NCI-H2029 treated with DMSO at 0.1 percent for 48 hours (cell line): ENCODE data around the gene ATG9A.
"Not testable (repeated sequence)": the region's sequence is repeated elsewhere in the genome, so short reads cannot be mapped to it uniquely, and the experiment has no call there.

Experiments
- DNase-seq: peaks from one replicate; lab custom pipeline; 2025; lab: John Stamatoyannopoulos, UW

The ATG9A gene

GRCh38 chr2:219229305-219230058 is at the start of gene ATG9A, which contains the start of gene ANKZF1:
Gene ATG9A (minus strand): TSS chr2:219229636. CDS start chr2:219228024, 1,612 bp downstream.
Gene ANKZF1 (plus strand): TSS chr2:219229806. CDS start chr2:219230258, 452 bp downstream.
- peak; percentile 87 for DNase-seq

- peak; percentile 42 for DNase-seq
These were observed 49.3 kb upstream of the ATG9A start for GRCh38 chr2:219278655-219279150.

GRCh38 chr2:219277703-219278654 is 48.5 kb upstream of the ATG9A start:
- DNase-seq = peak; percentile 68

GRCh38 chr2:219274361-219274921 is 45.0 kb upstream of the ATG9A start:
- no peak for DNase-seq

GRCh38 chr2:219273937-219274336 is 44.5 kb upstream of the ATG9A start:
- no peak for DNase-seq

- DNase-seq = no peak
These were observed 43.6 kb upstream of the ATG9A start for GRCh38 chr2:219272995-219273394.

- DNase-seq = no peak
These were observed 42.9 kb upstream of the ATG9A start for GRCh38 chr2:219272356-219272755.

GRCh38 chr2:219271021-219271420 is 41.6 kb upstream of the ATG9A start:
- no peak for DNase-seq

GRCh38 chr2:219270055-219270372 is 40.6 kb upstream of the ATG9A start:
- no peak for DNase-seq

GRCh38 chr2:219269362-219270054 is 40.1 kb upstream of the ATG9A start:
- peak; percentile 31 for DNase-seq

GRCh38 chr2:219268294-219268693 is 38.9 kb upstream of the ATG9A start:
- DNase-seq = no peak

- no peak for DNase-seq
These were observed 37.5 kb upstream of the ATG9A start for GRCh38 chr2:219266886-219267285.

- no peak for DNase-seq
These were observed 36.8 kb upstream of the ATG9A start for GRCh38 chr2:219266232-219266631.

- DNase-seq = no peak
These were observed 31.8 kb upstream of the ATG9A start for GRCh38 chr2:219261024-219261855.

- DNase-seq = not testable (repeated sequence)
These were observed 29.5 kb upstream of the ATG9A start for GRCh38 chr2:219258942-219259341.

GRCh38 chr2:219254590-219255201 is 25.3 kb upstream of the ATG9A start:
- no peak for DNase-seq

- DNase-seq = no peak
These were observed 24.5 kb upstream of the ATG9A start, which contains the start of gene TUBA4A for GRCh38 chr2:219253753-219254589. Gene TUBA4A (minus strand): TSS chr2:219253918. CDS start chr2:219253858, 60 bp downstream.

- DNase-seq = no peak
These were observed 23.7 kb upstream of the ATG9A start, which contains the start of gene TUBA4B for GRCh38 chr2:219252900-219253752. Gene TUBA4B (plus strand): TSS chr2:219253243. CDS start chr2:219253408, 165 bp downstream.
